Measurements from ENCODE around the gene THEM5. TPM values are rescaled to one million over a fixed set of nuclear protein-coding genes. Genes with fewer than 3 reads are reported as not detected.
"Not testable (repeated sequence)": the region's sequence is repeated elsewhere in the genome, so short reads cannot be mapped to it uniquely, and the experiment has no call there.

THEM5 gene
- polyA plus RNA-seq (2012; ENCODE audit: missing spikeins) = not detected

- FAIRE-seq (no peak), DNase-seq (ENCODE audit: insufficient read length) (no peak)
- no peak for TF ChIP-seq POLR2AphosphoS5 (IDR thresholded peaks at IDR 0.05; ENCODE audit: low read depth, low read length)
Measured at GRCh38 chr1:151853411-151853943, at the start of gene THEM5. TSS of gene THEM5 (minus strand) at chr1:151853712. CDS start at chr1:151853565, 147 bp downstream.

- FAIRE-seq = no peak
- TF ChIP-seq POLR2A (IDR thresholded peaks at IDR 0.05; ENCODE audit: low read depth, low read length) = no peak
- DNase-seq (ENCODE audit: insufficient read length) = no peak
Measured at GRCh38 chr1:151902858-151903257, 49.3 kb upstream of the THEM5 start.

- FAIRE-seq; DNase-seq (ENCODE audit: insufficient read length): not testable (repeated sequence)
Measured at GRCh38 chr1:151900804-151901203, 47.3 kb upstream of the THEM5 start.

- DNase-seq (ENCODE audit: insufficient read length) = no peak
- TF ChIP-seq TAF1 (IDR thresholded peaks at IDR 0.05; ENCODE audit: borderline replicate concordance, low read depth, low read length) (no peak), POLR2AphosphoS5 (IDR thresholded peaks at IDR 0.05; ENCODE audit: low read depth, low read length) (no peak), POLR2A (IDR thresholded peaks at IDR 0.05; ENCODE audit: low read depth, low read length) (no peak)
- FAIRE-seq = no peak
Measured at GRCh38 chr1:151898519-151898991, 45.0 kb upstream of the THEM5 start.

GRCh38 chr1:151897991-151898431 lies 44.5 kb upstream of the THEM5 start:
- TF ChIP-seq POLR2AphosphoS5 (IDR thresholded peaks at IDR 0.05; ENCODE audit: low read depth, low read length) (no peak), POLR2A (IDR thresholded peaks at IDR 0.05; ENCODE audit: low read depth, low read length) (no peak), TAF1 (IDR thresholded peaks at IDR 0.05; ENCODE audit: borderline replicate concordance, low read depth, low read length) (no peak)
- no peak for DNase-seq (ENCODE audit: insufficient read length)
- no peak for FAIRE-seq

GRCh38 chr1:151893176-151893924 lies 39.8 kb upstream of the THEM5 start:
- TF ChIP-seq POLR2AphosphoS5 (IDR thresholded peaks at IDR 0.05; ENCODE audit: low read depth, low read length) (no peak), POLR2A (IDR thresholded peaks at IDR 0.05; ENCODE audit: low read depth, low read length) (no peak), TAF1 (IDR thresholded peaks at IDR 0.05; ENCODE audit: borderline replicate concordance, low read depth, low read length) (no peak)
- no peak for DNase-seq (ENCODE audit: insufficient read length)
- FAIRE-seq = no peak

- DNase-seq (ENCODE audit: insufficient read length) = no peak
- no peak for TF ChIP-seq POLR2A (IDR thresholded peaks at IDR 0.05; ENCODE audit: low read depth, low read length)
- TF ChIP-seq POLR2AphosphoS5 (IDR thresholded peaks at IDR 0.05; ENCODE audit: low read depth, low read length) = no peak
- no peak for TF ChIP-seq TAF1 (IDR thresholded peaks at IDR 0.05; ENCODE audit: borderline replicate concordance, low read depth, low read length)
Measured at GRCh38 chr1:151892190-151892589, 38.7 kb upstream of the THEM5 start.

GRCh38 chr1:151891512-151891911 lies 38.0 kb upstream of the THEM5 start:
- DNase-seq (ENCODE audit: insufficient read length) (no peak), FAIRE-seq (no peak)
- no peak for TF ChIP-seq POLR2A (IDR thresholded peaks at IDR 0.05; ENCODE audit: low read depth, low read length)
- no peak for TF ChIP-seq TAF1 (IDR thresholded peaks at IDR 0.05; ENCODE audit: borderline replicate concordance, low read depth, low read length)
- no peak for TF ChIP-seq POLR2AphosphoS5 (IDR thresholded peaks at IDR 0.05; ENCODE audit: low read depth, low read length)

More at GRCh38 chr1:151892190-151892589, 38.7 kb upstream of the THEM5 start:
- no peak for FAIRE-seq

- DNase-seq (ENCODE audit: insufficient read length) (no peak), FAIRE-seq (no peak)
- TF ChIP-seq POLR2A (IDR thresholded peaks at IDR 0.05; ENCODE audit: low read depth, low read length) (no peak), TAF1 (IDR thresholded peaks at IDR 0.05; ENCODE audit: borderline replicate concordance, low read depth, low read length) (no peak), POLR2AphosphoS5 (IDR thresholded peaks at IDR 0.05; ENCODE audit: low read depth, low read length) (no peak)
Measured at GRCh38 chr1:151888972-151889570, 35.6 kb upstream of the THEM5 start.

GRCh38 chr1:151887028-151887427 lies 33.5 kb upstream of the THEM5 start:
- no peak for FAIRE-seq
- TF ChIP-seq TAF1 (IDR thresholded peaks at IDR 0.05; ENCODE audit: borderline replicate concordance, low read depth, low read length) (no peak), POLR2A (IDR thresholded peaks at IDR 0.05; ENCODE audit: low read depth, low read length) (no peak), POLR2AphosphoS5 (IDR thresholded peaks at IDR 0.05; ENCODE audit: low read depth, low read length) (no peak)
- no peak for DNase-seq (ENCODE audit: insufficient read length)

- no peak for FAIRE-seq
- TF ChIP-seq POLR2A (IDR thresholded peaks at IDR 0.05; ENCODE audit: low read depth, low read length) = no peak
- TF ChIP-seq TAF1 (IDR thresholded peaks at IDR 0.05; ENCODE audit: borderline replicate concordance, low read depth, low read length) = no peak
- no peak for TF ChIP-seq POLR2AphosphoS5 (IDR thresholded peaks at IDR 0.05; ENCODE audit: low read depth, low read length)
Measured at GRCh38 chr1:151885479-151885878, 32.0 kb upstream of the THEM5 start.

GRCh38 chr1:151884879-151885278 lies 31.4 kb upstream of the THEM5 start:
- not testable (repeated sequence) for FAIRE-seq; DNase-seq (ENCODE audit: insufficient read length)

More at GRCh38 chr1:151885479-151885878, 32.0 kb upstream of the THEM5 start:
- DNase-seq (ENCODE audit: insufficient read length) = no peak

- DNase-seq (ENCODE audit: insufficient read length) = not testable (repeated sequence)
Measured at GRCh38 chr1:151884445-151884844, 30.9 kb upstream of the THEM5 start.

GRCh38 chr1:151883898-151884297 lies 30.4 kb upstream of the THEM5 start:
- FAIRE-seq; DNase-seq (ENCODE audit: insufficient read length): not testable (repeated sequence)

More at GRCh38 chr1:151884445-151884844, 30.9 kb upstream of the THEM5 start:
- not testable (repeated sequence) for FAIRE-seq

- not testable (repeated sequence) for DNase-seq (ENCODE audit: insufficient read length); FAIRE-seq
Measured at GRCh38 chr1:151882918-151883317, 29.4 kb upstream of the THEM5 start.

Measured in GM12892 (cell line).